HepG2 (cell line): ENCODE measurements around the gene CD300LF. TPM values are rescaled to one million over a fixed set of nuclear protein-coding genes. Genes with fewer than 3 reads are reported as not detected.

Source experiments
- ARNTL ChIP-seq: sonication (generic); formaldehyde crosslinking; IDR thresholded peaks from 2 replicates; pipeline ENCODE4 v1.4.0; 2020; ENCODE audit warnings: mild to moderate bottlenecking, missing genetic modification reagents
- ATF3 ChIP-seq: sonication (generic); formaldehyde crosslinking; IDR thresholded peaks from 2 replicates; pipeline ENCODE4 v1.4.0; 2020; ENCODE audit warnings: missing genetic modification reagents
- NFE2L1 ChIP-seq: sonication (generic); formaldehyde crosslinking; IDR thresholded peaks from 2 replicates; pipeline ENCODE4 v1.4.0; 2020; ENCODE audit warnings: missing genetic modification reagents, mild to moderate bottlenecking, borderline replicate concordance
- NR2F2 ChIP-seq: IDR thresholded peaks from 2 replicates; pipeline ENCODE4 v1.6.1; 2012; ENCODE audit warnings: low read depth, inconsistent platforms, borderline replicate concordance
- PPARG ChIP-seq: conservative IDR thresholded peaks from 2 replicates; pipeline ENCODE4 v1.6.1; 2016; ENCODE audit warnings: missing biosample characterization, missing genetic modification reagents
- SP1 ChIP-seq, 2 experiments: fragments of 450-650 bp in 1 of 2; sonication (generic) in 1 of 2; formaldehyde crosslinking in 1 of 2; IDR thresholded peaks; 2 replicates each; pipeline versions ENCODE4 v1.4.0 to v1.6.1; 2016 to 2020; ENCODE audit warnings: missing genetic modification reagents in 1 of 2
- THRA ChIP-seq: sonication (generic); formaldehyde crosslinking; IDR thresholded peaks from 2 replicates; pipeline ENCODE4 v1.4.0; 2020; ENCODE audit warnings: missing genetic modification reagents, borderline replicate concordance
- ZBTB25 ChIP-seq: IDR thresholded peaks from 2 replicates; pipeline ENCODE4 v1.6.1; 2018; ENCODE audit warnings: missing genetic modification reagents
- ZBTB3 ChIP-seq: sonication (generic); formaldehyde crosslinking; IDR thresholded peaks from 2 replicates; pipeline ENCODE4 v1.4.0; 2020; ENCODE audit warnings: low read depth, mild to moderate bottlenecking, moderate library complexity, missing genetic modification reagents, borderline replicate concordance
- ZBTB34 ChIP-seq: sonication (generic); formaldehyde crosslinking; IDR thresholded peaks from 2 replicates; pipeline ENCODE4 v1.8.0; 2022; ENCODE audit warnings: mild to moderate bottlenecking, missing genetic modification reagents
- ZNF333 ChIP-seq: sonication (generic); formaldehyde crosslinking; IDR thresholded peaks from 2 replicates; pipeline ENCODE4 v1.4.0; 2020; ENCODE audit warnings: mild to moderate bottlenecking, missing genetic modification reagents, borderline replicate concordance
- ZNF33B ChIP-seq: sonication (generic); formaldehyde crosslinking; IDR thresholded peaks from 2 replicates; pipeline ENCODE4 v1.5.1; 2020; ENCODE audit warnings: mild to moderate bottlenecking, missing genetic modification reagents
- ZNF546 ChIP-seq: sonication (generic); formaldehyde crosslinking; conservative IDR thresholded peaks from 2 replicates; pipeline ENCODE4 v1.8.1; 2023; ENCODE audit warnings: mild to moderate bottlenecking, missing genetic modification reagents
- ZNF672 ChIP-seq: sonication (generic); formaldehyde crosslinking; IDR thresholded peaks from 2 replicates; pipeline ENCODE4 v1.8.1; 2022; ENCODE audit warnings: missing genetic modification reagents
- ZNF687 ChIP-seq: sonication (generic); formaldehyde crosslinking; IDR thresholded peaks from 2 replicates; pipeline ENCODE4 v1.5.1; 2020; ENCODE audit warnings: mild to moderate bottlenecking, missing genetic modification reagents, moderate library complexity
- ZNF709 ChIP-seq: sonication (generic); formaldehyde crosslinking; IDR thresholded peaks from 2 replicates; pipeline ENCODE4 v1.5.0; 2020; ENCODE audit warnings: mild to moderate bottlenecking, missing genetic modification reagents
- ZNF746 ChIP-seq: sonication (generic); formaldehyde crosslinking; IDR thresholded peaks from 2 replicates; pipeline ENCODE4 v1.8.0; 2022; ENCODE audit warnings: mild to moderate bottlenecking, missing genetic modification reagents
- ZNF747 ChIP-seq: sonication (generic); formaldehyde crosslinking; IDR thresholded peaks from 2 replicates; pipeline ENCODE4 v1.8.1; 2023; ENCODE audit warnings: missing genetic modification reagents, mild to moderate bottlenecking, borderline replicate concordance
- ZSCAN21 ChIP-seq: sonication (generic); formaldehyde crosslinking; IDR thresholded peaks from 2 replicates; pipeline ENCODE4 v1.8.0; 2022; ENCODE audit warnings: mild to moderate bottlenecking, missing genetic modification reagents, moderate library complexity, borderline replicate concordance
- polyA plus RNA-seq, 8 experiments: library from polyadenylated mRNA; depleted of rRNA in 3 of 8; stranded (reverse) in 7 of 8; unstranded in 1 of 8; fragments of >200 nt; fragmentation: Illumina TruSeq in 4 of 8; extraction: Trizol in 4 of 8; gene quantifications; 2 replicates each; pipeline versions ENCODE4 v1.2.1 to v1.2.3, GENCODE V29; 2011 to 2016; ENCODE audit warnings: low read depth in 4 of 8, missing spikeins in 1 of 8, mixed read lengths in 1 of 8; ENCODE audit not compliant: insufficient read depth in 1 of 8
- total RNA-seq, 5 experiments: library from RNA; depleted of rRNA; stranded (reverse); fragments of >200 nt; fragmentation: Illumina TruSeq; extraction: Trizol; gene quantifications; 2 replicates each; pipeline ENCODE4 v1.2.3, GENCODE V29; 2016; ENCODE audit warnings: low read depth in 1 of 5

The CD300LF gene
- total and polyA plus RNA-seq, 2 of the 13 experiments (the other 11 are each of a cell fraction or from before 2014, with no cell fraction given) = not detected

GRCh38 chr17:74738051-74738996 lies 25.6 kb upstream of the CD300LF start (continued):
- peak; percentile 79 for TF ChIP-seq THRA
- peak; percentile 98 for TF ChIP-seq ZBTB34 (CRISPR knock-in tag)
- TF ChIP-seq ZNF33B (CRISPR knock-in tag) = 0 out of 2 replicates have a peak, but pooled peaks have one; percentile 11
- peak; percentile 55; the same call in 1 of the 2 replicates for TF ChIP-seq ZSCAN21 (CRISPR knock-in tag)
- no peak for TF ChIP-seq ZNF672 (CRISPR knock-in tag)
- peak; percentile 59 for TF ChIP-seq ZNF687 (CRISPR knock-in tag)
- 0 out of 2 replicates have a peak, but pooled peaks have one; percentile 26 for TF ChIP-seq PPARG (CRISPR knock-in tag)
- peak; percentile 73; the same call in 1 of the 2 replicates for TF ChIP-seq NR2F2
- TF ChIP-seq NFE2L1 (CRISPR knock-in tag) = 0 out of 2 replicates have a peak, but pooled peaks have one; percentile 45
- TF ChIP-seq ZBTB3 (CRISPR knock-in tag) = peak; percentile 11; the same call in 1 of the 2 replicates
- no peak for TF ChIP-seq ZNF546 (CRISPR knock-in tag)
- no peak for TF ChIP-seq SP1 (IDR thresholded peaks at IDR 0.05)
- TF ChIP-seq SP1 (CRISPR knock-in tag; IDR thresholded peaks at IDR 0.05) = 0 out of 2 replicates have a peak, but pooled peaks have one; percentile 14
- TF ChIP-seq ZNF747 (CRISPR knock-in tag) = 0 out of 2 replicates have a peak, but pooled peaks have one; percentile 10
- TF ChIP-seq ZBTB25 (CRISPR knock-in tag) = peak; percentile 62; the same call in 1 of the 2 replicates
- 0 out of 2 replicates have a peak, but pooled peaks have one; percentile 35 for TF ChIP-seq ZNF709 (CRISPR knock-in tag)
- 0 out of 2 replicates have a peak, but pooled peaks have one; percentile 37 for TF ChIP-seq ZNF333 (CRISPR knock-in tag)
- TF ChIP-seq ZNF746 (CRISPR knock-in tag) = peak; percentile 96
- TF ChIP-seq ARNTL = 0 out of 2 replicates have a peak, but pooled peaks have one; percentile 49
- TF ChIP-seq ATF3 (CRISPR knock-in tag) = peak; percentile 52; the same call in 1 of the 2 replicates
